Urothelium cell line (cell line): Measurements from ENCODE around the gene DAG1.
A peak's percentile ranks its signal among the peaks of the same experiment; 100 is the strongest.

ENCODE experiments used
- DNase-seq: peaks from one replicate; pipeline ENCODE4 v3.0.0; 2011; ENCODE audit warnings: low spot score, mixed read lengths
- FAIRE-seq: peaks from 2 replicates; lab custom pipeline; 2011; peaks lifted over from hg19 to GRCh38; lab: Jason Lieb, UNC

Gene DAG1

GRCh38 chr3:49469936-49470713 lies at the start of gene DAG1:
TSS of gene DAG1 (plus strand) at chr3:49470267. CDS start at chr3:49510535, 40,268 bp downstream.
- peak; percentile 99 for DNase-seq
- FAIRE-seq = peak; percentile 78

DNA sequence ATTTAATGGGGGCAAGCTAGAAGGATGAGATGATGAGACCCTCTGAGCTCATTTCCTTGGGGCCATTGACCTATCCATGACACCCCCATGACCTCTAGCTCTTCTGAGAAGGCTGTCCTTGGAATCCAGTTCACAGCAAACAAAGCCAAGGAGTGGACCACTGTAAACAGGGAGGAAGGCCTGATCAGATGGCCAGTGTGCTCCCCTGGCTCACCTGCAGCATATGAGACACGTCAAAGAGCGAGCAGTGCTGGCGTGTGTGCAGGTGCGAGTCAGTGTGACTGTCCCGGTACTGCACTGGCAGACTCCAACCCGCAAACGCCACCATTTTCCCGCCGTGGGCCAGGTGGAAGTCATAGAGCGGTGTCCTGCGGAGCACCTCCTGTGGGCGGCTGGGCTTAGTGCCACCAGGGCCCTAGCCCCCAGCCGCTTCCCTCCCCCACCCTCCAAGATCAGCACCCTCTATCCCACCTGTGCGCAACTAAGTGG lies 48.1 kb upstream of the DAG1 start:
- DNase-seq = no peak
- FAIRE-seq = no peak

DNA sequence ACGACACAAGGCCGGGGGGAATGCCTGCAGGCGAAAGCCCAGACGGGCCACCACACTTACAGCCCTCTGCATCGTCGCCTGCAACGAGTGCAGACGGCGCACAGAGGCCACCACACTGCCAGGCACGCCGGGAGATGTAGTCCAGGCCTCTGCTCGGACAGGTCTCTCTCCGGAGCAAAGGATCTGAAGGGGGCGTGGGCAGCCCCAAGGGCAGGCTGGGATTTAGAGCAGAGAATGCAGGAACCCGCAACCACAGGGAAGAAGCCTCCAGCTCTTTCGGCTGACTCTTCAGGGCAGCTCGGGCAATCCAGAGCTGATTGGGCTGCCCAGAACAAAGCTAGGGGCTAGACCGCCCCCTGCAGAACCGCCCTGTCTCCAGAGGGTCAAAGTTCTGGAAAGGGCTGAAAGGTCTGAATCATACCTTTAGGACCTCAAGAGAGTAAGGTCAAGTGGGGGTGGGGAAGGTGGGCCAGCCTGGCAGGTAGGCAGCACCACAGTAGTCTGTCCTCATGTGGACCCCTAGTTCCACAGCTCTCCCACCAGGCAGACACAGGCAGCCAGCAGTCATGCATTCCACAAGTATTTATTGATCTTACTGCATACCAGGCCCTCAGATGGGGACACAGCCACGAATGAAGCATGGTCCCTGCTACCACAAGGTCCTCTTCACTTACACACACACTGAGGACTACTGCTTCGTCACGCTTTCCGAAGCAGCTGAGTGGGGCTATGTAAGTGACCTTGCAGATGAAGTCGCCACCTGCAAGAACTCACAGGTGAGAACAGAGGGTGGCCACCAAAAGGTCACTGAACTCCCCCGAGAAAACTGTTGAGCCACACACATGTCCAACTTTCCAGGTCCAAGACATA lies 47.5 kb upstream of the DAG1 start, which contains the start of gene AMT:
Gene AMT, minus strand, starts transcription at position 95 of the 870 bp plus-strand sequence. Its CDS starts 23 bp downstream, at position 72.
- DNase-seq (no peak), FAIRE-seq (no peak)

DNA sequence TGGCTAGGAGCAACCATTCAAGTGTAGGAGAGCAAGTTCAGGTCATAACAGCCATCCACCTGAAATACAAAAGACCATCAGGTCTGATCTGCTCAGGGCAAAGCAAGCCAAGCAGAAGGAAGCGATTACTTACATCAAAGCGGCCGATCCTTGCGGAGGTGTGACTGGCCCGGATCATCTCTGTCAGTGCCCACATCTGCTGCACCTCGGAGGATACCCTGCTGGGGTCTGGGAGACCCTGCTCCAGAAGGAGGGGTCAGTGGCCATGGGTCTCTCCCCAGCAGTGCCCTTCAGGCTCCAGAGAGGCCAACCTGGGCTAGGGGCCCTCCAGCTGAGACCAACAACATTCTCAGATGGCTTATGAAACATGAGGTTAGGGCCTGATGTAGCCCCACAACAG lies 45.3 kb upstream of the DAG1 start:
- no peak for DNase-seq

GRCh38 chr3:49427586-49427985 lies 42.5 kb upstream of the DAG1 start:
- no peak for FAIRE-seq
- DNase-seq = no peak

More for the DNA sequence above, 45.3 kb upstream of the DAG1 start:
- no peak for FAIRE-seq

DNA sequence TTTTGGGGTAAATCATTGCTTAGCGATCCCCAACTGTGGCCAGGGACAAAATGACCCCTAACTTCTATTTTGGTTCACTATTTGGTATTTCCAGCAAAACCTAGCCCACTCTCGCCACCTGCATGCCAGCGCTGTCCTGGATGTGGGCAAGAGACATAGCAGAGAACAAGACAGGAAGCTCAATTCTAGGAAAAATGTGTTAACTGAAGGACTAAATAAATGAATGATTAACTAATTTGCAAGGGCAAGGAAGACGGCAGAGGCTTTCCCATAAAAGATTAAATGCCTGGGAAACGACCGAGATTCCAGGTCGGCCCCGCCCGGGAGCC lies 41.4 kb upstream of the DAG1 start:
- no peak for DNase-seq
- FAIRE-seq = no peak

GRCh38 chr3:49434731-49435130 lies 35.3 kb upstream of the DAG1 start:
- no peak for DNase-seq
- no peak for FAIRE-seq

- DNase-seq = no peak
- no peak for FAIRE-seq
Observed at GRCh38 chr3:49445391-49445790, 24.7 kb upstream of the DAG1 start.

GRCh38 chr3:49453621-49454020 lies 16.4 kb upstream of the DAG1 start:
- DNase-seq = no peak
- no peak for FAIRE-seq

- DNase-seq = no peak
- no peak for FAIRE-seq
Observed at GRCh38 chr3:49454458-49454857, 15.6 kb upstream of the DAG1 start.

DNA sequence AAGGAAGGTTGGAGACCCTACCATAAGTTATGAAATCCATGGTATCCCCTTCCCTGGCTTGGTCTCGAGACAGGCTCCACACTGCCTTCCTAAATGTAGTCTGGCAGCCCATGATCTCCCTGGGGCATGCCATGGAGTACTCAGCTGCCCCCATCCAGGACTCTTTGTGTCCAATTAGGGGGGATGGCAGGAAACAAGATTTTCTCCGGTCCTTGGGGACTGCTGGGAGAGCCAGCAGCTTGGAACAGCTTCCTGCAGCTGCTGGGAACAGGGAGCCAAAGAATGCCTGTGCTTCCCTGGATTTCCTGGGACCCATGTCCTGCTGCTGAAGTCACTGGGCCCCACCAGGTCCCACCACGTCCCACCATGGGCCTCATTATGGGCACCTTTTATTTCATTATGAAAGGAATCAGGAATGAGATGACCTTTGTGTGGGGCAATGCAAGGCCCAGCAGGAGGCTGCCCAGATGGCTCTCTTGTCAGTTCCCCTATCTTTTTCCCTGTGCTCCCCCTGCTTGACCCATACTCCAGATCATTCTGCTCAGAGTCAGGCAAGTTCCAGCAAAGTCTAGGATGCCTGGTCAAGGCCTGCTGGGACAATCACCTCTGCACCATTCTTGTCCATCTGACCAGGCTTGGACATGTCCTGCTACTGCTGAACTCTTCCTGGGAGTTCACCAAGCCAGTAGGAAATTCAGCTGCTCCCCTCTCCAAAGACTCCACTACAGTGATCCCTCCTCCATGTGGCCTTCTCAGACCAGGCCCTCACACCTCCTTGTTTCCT lies 15.0 kb upstream of the DAG1 start:
- no peak for DNase-seq
- FAIRE-seq = no peak

DNA sequence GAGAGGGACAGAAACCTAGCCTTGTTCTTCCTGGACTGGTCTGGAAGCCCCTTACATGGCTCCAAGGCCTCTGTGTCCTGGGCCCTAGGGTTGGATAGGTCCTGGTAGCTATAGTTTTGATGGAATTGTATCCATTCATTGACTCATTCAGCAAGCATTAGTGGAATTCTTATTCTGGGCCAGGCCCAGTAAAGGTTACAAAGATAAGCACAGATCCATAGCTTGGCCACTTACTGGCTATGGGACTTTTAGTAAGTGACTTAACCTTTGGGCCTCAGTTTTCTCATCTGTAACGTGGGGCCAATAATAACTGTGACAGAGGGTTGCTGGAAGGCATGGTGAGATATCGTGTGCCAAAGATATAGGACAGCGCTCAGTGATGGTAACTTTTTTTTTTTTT lies 13.6 kb upstream of the DAG1 start:
- DNase-seq (no peak), FAIRE-seq (no peak)

DNA sequence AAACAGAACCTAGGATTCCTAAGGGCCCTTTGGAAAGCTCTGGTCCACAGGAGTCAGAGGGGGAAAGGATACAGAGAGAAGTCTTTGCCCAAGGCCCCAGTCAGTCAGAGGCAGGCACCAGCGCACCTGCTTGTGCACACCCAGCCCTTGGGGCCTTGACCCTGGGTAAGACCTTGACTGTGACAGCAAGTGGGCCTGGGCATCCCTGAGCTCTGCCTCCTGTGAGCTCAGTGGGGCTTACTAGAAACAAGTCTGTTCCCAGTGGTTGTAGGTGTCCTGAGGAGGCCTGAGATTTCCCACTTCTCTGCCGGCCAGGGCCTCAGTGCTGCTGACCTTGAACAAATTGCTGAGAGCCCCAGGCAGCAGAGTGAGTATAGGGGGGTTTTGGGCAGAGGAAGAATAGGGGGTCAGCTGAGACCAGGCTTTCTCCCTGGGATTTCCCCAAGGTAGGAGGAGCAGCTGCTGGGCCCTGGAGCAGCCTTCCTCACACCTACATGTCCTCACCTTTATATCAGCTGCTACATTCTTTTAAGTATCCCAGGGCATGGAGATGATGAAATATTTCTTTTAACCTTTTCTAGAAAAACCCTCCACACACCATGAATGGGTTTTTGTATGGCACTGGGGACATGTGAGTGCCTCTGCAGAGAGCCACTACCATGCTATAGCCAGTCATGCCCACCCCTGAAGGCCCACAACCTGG lies 9.7 kb upstream of the DAG1 start:
- DNase-seq (no peak), FAIRE-seq (no peak)

GRCh38 chr3:49460956-49461355 lies 9.1 kb upstream of the DAG1 start:
- no peak for DNase-seq
- FAIRE-seq = no peak

DNA sequence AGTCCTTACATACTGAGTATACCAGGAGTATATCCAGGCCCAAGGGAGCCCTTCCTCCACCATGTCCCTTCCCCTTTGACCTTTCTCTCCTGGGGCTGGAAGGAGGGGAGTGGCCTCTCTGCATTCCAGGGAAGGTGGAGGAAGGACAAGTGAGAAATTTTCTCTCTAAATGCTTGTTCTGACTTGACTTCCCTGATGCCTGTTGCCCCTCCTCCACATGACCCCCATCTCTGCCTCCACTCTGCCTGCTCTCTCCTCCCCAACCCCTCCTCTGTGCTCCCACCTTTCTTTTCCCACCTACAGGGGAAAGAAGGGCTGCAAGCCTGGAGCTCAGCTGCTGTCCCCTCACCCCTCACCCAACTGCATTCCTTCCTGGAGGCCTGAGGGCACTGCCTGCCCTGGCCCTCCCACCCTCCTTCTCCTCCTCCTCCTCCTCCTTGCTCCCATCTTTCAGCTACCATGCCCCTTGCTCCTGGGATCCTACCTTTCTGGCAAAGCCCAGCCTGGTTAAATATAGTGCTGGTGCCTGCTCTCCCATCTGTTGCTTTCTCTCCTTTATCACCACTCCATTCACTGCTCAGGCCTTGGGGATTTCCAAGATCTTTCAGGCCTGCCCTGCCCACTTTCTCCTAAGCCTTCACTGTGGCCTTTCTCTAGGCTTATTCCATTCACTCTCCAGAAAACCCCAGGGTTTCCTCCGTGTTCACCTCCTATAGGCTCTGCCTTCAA lies 8.5 kb upstream of the DAG1 start:
- FAIRE-seq (no peak), DNase-seq (no peak)

GRCh38 chr3:49462222-49462621 lies 7.8 kb upstream of the DAG1 start:
- FAIRE-seq = no peak
- no peak for DNase-seq

GRCh38 chr3:49465270-49466034 lies 4.6 kb upstream of the DAG1 start:
- DNase-seq = no peak
- FAIRE-seq = no peak

GRCh38 chr3:49466085-49466484 lies 4.0 kb upstream of the DAG1 start:
- FAIRE-seq (no peak), DNase-seq (no peak)
